Neural cell (in vitro differentiated cells): Measurements from ENCODE around the gene TNC.

ENCODE experiments used
- EP300 ChIP-seq: fragments of 450-650 bp; conservative IDR thresholded peaks from 2 replicates; pipeline ENCODE4 v1.6.1; 2014; ENCODE audit warnings: antibody characterized with exemption, mild to moderate bottlenecking, moderate library complexity; ENCODE audit not compliant: poor library complexity, severe bottlenecking
- RAD21 ChIP-seq: fragments of 450-650 bp; conservative IDR thresholded peaks from 2 replicates; pipeline ENCODE4 v1.6.1; 2014; ENCODE audit warnings: antibody characterized with exemption, mild to moderate bottlenecking, moderate library complexity

GRCh38 chr9:115126404-115126803 lies 8.4 kb upstream of the TNC start:
- TF ChIP-seq RAD21 = no peak
- no peak for TF ChIP-seq EP300
